Upper lobe of right lung (tissue), 1 donor: Measurements from ENCODE around the gene LYPD6. TPM values are rescaled to one million over a fixed set of nuclear protein-coding genes. Genes with fewer than 3 reads are reported as not detected.

ENCODE experiments used
- ATAC-seq: fragments of 200-7000 bp; cut with Tn5 transposase; one replicate; pipeline ENCODE4 v1.9.1; 2020; ENCODE audit warnings: mild to moderate bottlenecking, moderate library complexity
- DNase-seq: peaks from one replicate; pipeline ENCODE4 v3.0.0-alpha.2; 2020
- H3K27ac ChIP-seq: fragments of 200-600 bp; one replicate; pipeline ENCODE4 v1.8.0; 2022
- H3K27me3 ChIP-seq: fragments of 200-600 bp; one replicate; pipeline ENCODE4 v1.8.0; 2022; ENCODE audit warnings: mild to moderate bottlenecking
- H3K36me3 ChIP-seq: fragments of 200-600 bp; one replicate; pipeline ENCODE4 v1.8.0; 2022
- H3K4me1 ChIP-seq: fragments of 200-600 bp; one replicate; pipeline ENCODE4 v1.8.0; 2022
- H3K4me3 ChIP-seq: fragments of 200-600 bp; one replicate; pipeline ENCODE4 v1.8.0; 2022; ENCODE audit warnings: mild to moderate bottlenecking
- H3K9me3 ChIP-seq: fragments of 200-600 bp; one replicate; pipeline ENCODE4 v1.8.0; 2022
- intact Hi-C: fragments of 100-400 bp; cut with DNase I; formaldehyde crosslinking; loops from one replicate; pipeline ENCODE4 v1.11.0; 2022
- total RNA-seq: library from RNA; stranded (reverse); fragmentation: NEBNext Ultra II Directional; extraction: Animal tissue kit (Norgen Biotek cat#: 25700); gene quantifications from one replicate; pipeline ENCODE4 v1.2.1, GENCODE V29; 2021
- TF ChIP-seq, protein P1 (sequence below): fragments of 200-600 bp; IDR thresholded peaks from one replicate; pipeline ENCODE4 v1.8.0; 2022; ENCODE audit warnings: antibody characterized with exemption
- donor health status: DM: no; HTN: yes; CAD: no; lungs with severe emphysema.

The LYPD6 gene
- total RNA-seq, 1 donor from 2014 or later: 0.29 TPM

DNA sequence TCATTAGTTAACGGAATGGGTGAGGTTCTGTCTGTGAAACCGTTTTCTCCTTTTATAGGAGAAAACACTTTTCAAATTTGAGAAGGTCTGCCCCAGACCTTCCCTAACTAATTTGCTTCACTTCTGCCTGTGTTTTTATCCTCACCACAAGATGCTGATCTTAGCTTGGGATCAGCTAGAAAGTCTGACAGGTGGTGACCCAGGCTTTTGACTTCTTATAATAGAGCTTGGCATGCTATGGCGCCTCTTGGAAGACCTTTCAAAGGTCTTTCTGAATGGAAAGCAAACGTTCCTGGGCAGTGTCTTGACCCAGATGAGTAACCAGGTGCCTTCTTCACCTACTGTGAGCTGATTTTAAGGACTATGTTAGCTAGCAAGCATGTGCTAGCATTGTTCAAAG lies 91.4 kb downstream of the LYPD6 start:
- H3K4me3 ChIP-seq: no peak overlapping the region
- TF ChIP-seq, protein P1, sequence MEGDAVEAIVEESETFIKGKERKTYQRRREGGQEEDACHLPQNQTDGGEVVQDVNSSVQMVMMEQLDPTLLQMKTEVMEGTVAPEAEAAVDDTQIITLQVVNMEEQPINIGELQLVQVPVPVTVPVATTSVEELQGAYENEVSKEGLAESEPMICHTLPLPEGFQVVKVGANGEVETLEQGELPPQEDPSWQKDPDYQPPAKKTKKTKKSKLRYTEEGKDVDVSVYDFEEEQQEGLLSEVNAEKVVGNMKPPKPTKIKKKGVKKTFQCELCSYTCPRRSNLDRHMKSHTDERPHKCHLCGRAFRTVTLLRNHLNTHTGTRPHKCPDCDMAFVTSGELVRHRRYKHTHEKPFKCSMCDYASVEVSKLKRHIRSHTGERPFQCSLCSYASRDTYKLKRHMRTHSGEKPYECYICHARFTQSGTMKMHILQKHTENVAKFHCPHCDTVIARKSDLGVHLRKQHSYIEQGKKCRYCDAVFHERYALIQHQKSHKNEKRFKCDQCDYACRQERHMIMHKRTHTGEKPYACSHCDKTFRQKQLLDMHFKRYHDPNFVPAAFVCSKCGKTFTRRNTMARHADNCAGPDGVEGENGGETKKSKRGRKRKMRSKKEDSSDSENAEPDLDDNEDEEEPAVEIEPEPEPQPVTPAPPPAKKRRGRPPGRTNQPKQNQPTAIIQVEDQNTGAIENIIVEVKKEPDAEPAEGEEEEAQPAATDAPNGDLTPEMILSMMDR: no peak
- no peak overlapping the region for H3K27ac ChIP-seq
- H3K27me3 ChIP-seq: peaks cover 30% of the 10 kb centered on the region
- H3K4me1 ChIP-seq: no peaks in the 10 kb centered on the region
- DNase-seq (no peak), ATAC-seq (no peak)
- intact Hi-C loops: no loop called here
- no peaks in the 10 kb centered on the region for H3K36me3 ChIP-seq
- H3K9me3 ChIP-seq: no peaks in the 10 kb centered on the region

DNA sequence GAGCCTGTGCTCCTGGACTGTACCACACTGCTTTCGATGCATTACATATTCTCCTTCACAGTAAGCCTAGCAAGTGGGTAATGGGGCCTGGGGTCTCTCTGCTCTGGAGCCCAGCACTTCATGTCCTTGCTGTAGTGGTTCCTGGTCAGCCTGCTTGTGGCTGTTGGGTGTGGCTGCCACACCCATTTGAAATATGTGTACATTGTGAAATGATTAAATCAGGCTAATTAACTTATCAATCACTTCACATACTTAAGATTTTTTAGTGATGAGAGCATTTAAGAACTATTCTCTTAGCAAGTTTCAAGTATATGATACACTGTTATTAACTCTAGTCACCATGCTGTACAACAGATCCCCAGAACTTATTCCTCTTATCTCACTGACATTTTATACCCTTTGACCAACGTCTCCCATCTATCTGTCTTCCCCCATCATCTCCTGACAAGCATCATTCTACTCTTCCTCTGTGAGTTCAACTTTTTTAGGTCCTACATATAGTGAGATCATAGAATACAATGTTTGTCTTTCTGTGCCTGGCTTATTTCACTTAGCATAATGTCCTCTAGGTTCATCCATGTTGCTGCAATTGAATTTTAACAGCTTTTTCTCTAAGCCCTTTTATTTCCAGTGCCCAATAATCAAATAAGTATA lies 92.1 kb downstream of the LYPD6 start:
- no peak for DNase-seq
- no peak overlapping the region for H3K27ac ChIP-seq
- H3K36me3 ChIP-seq: no peaks in the 10 kb centered on the region
- intact Hi-C loops: no loop called here
- H3K27me3 ChIP-seq: peaks cover 30% of the 10 kb centered on the region
- ATAC-seq: peak; percentile 40
- H3K9me3 ChIP-seq: no peaks in the 10 kb centered on the region
- H3K4me3 ChIP-seq: no peak overlapping the region
- H3K4me1 ChIP-seq: no peaks in the 10 kb centered on the region
- TF ChIP-seq, protein P1: no peak

DNA sequence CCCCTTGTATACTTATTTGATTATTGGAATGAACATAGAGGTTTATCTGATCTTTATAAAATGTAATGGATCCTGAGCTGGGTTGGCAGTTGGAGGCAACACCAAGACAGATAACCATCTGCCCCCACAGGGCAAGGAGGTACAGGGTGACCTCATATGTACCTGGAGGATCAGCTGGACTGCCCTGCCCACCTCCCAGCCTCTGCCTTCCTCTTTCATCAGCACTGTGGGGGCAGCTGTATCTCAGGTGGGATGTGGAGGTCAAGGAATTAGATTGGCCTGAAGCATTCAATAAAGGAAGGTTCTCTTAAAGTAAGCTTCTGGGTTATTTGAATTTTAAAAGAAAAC lies 92.6 kb downstream of the LYPD6 start:
- intact Hi-C loops: no loop called here
- Histone ChIP-seq H3K36me3 (no peaks in the 10 kb centered on the region), H3K4me3 (no peak overlapping the region), H3K27ac (no peak overlapping the region), H3K27me3 (peaks cover 30% of the 10 kb centered on the region), H3K9me3 (no peaks in the 10 kb centered on the region), H3K4me1 (no peaks in the 10 kb centered on the region)
- no peak for DNase-seq
- ATAC-seq: no peak
- TF ChIP-seq, protein P1: no peak

DNA sequence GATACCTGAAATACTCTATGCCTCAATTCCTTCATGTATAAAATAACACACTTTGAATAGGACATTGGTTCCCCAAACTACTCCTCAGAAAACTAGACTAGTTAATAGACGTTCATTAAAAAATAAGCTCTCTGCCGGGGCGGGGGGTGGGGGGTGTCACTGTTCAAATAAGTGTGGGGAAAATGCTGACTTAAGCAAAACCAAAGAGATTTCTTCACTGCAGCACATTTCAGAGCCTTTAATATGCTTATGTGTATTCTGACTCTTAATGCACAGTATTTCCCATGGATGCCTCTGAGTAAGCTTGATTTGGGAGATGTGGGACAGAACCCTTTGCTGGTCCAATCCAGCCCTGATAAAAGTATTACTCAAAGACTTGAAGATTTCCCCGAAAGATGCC lies 93.2 kb downstream of the LYPD6 start:
- no peak overlapping the region for H3K4me3 ChIP-seq
- no peaks in the 10 kb centered on the region for H3K36me3 ChIP-seq
- intact Hi-C loops: no loop called here
- TF ChIP-seq, protein P1: no peak
- no peaks in the 10 kb centered on the region for H3K4me1 ChIP-seq
- ATAC-seq: no peak
- no peak for DNase-seq
- H3K27me3 ChIP-seq: peaks cover 30% of the 10 kb centered on the region
- H3K9me3 ChIP-seq: no peaks in the 10 kb centered on the region
- H3K27ac ChIP-seq: no peak overlapping the region

DNA sequence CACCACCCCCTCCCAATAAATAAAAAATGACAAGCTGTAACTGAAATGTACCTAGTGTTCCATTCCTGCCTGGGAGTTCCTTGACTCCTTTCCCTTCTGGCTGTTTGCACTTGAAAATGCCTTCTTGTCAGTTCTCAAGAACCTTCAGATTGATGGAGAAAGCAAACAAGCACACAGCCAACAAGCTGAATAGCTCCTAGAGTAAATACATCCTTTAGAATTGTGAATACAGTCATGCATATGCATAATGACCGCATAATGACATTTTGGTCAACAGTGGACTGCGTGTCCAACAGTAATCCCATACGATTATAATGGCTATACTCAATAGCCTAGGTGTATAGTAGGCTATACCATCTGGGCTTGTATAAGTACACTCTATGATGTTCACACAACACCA lies 97.0 kb downstream of the LYPD6 start:
- intact Hi-C loops: no loop called here
- ATAC-seq (peak; percentile 41), DNase-seq (no peak)

More for the DNA sequence above, 97.0 kb downstream of the LYPD6 start:
- Histone ChIP-seq H3K9me3 (no peaks in the 10 kb centered on the region), H3K27me3 (peaks cover 32% of the 10 kb centered on the region), H3K36me3 (no peaks in the 10 kb centered on the region), H3K4me1 (no peaks in the 10 kb centered on the region), H3K27ac (no peak overlapping the region), H3K4me3 (no peak overlapping the region)
- TF ChIP-seq, protein P1: no peak
